OCI-LY1 (cell line): ENCODE measurements around the gene ZNF497.

ENCODE experiments used
- EZH2 ChIP-seq: fragments of 200-600 bp; sonication (generic), shearing (Covaris generic); IDR thresholded peaks from 2 replicates; pipeline ENCODE4 v1.8.0; 2017; ENCODE audit warnings: borderline replicate concordance, mixed run types, mild to moderate bottlenecking, antibody characterized with exemption, low read length, moderate library complexity, mixed read lengths
- TF ChIP-seq, protein P1 (sequence below): fragments of 200-600 bp; sonication (generic), shearing (Covaris generic); IDR thresholded peaks from 2 replicates; pipeline ENCODE4 v1.5.1; 2017; ENCODE audit warnings: mild to moderate bottlenecking, antibody characterized with exemption, low read length, moderate library complexity, mixed read lengths

GRCh38 chr19:58380662-58381459, 18.3 kb upstream of the ZNF497 start, which contains the start of gene ZNF837:
- TF ChIP-seq, protein P1, sequence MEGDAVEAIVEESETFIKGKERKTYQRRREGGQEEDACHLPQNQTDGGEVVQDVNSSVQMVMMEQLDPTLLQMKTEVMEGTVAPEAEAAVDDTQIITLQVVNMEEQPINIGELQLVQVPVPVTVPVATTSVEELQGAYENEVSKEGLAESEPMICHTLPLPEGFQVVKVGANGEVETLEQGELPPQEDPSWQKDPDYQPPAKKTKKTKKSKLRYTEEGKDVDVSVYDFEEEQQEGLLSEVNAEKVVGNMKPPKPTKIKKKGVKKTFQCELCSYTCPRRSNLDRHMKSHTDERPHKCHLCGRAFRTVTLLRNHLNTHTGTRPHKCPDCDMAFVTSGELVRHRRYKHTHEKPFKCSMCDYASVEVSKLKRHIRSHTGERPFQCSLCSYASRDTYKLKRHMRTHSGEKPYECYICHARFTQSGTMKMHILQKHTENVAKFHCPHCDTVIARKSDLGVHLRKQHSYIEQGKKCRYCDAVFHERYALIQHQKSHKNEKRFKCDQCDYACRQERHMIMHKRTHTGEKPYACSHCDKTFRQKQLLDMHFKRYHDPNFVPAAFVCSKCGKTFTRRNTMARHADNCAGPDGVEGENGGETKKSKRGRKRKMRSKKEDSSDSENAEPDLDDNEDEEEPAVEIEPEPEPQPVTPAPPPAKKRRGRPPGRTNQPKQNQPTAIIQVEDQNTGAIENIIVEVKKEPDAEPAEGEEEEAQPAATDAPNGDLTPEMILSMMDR = no peak
- TF ChIP-seq EZH2 = no peak
